Stimulated activated CD4-positive, alpha-beta T cell treated with anti-CD3 and anti-CD28 coated beads, Interleukin-2, amount 100 ng/mL, for 4 hours (primary cell): ENCODE data around the gene FBH1.

ENCODE experiments used
- DNase-seq: peaks from one replicate; pipeline ENCODE4 v3.0.0-alpha.2; 2020; ENCODE audit warnings: low read depth

The FBH1 gene

DNA sequence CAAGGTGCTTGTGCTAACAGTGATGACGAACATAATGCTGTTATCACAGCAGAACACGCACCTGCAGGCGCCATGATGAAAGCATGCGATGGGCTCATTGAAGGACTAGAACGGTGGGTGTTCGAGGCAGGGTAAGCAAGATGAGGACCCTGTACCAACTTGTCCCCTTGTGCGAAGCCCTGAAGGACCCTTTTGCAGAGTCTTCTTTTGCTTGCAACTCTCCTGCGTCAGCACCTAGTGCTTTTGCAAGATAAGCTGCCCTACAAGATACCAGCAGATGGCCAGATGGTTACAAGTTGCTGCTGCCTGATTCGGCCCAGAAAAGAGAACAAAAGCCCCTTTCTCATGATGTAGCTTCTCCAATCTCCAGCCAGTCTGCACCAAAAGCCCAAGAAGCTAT is 91.5 kb downstream of the FBH1 start:
- DNase-seq, result no peak

DNA sequence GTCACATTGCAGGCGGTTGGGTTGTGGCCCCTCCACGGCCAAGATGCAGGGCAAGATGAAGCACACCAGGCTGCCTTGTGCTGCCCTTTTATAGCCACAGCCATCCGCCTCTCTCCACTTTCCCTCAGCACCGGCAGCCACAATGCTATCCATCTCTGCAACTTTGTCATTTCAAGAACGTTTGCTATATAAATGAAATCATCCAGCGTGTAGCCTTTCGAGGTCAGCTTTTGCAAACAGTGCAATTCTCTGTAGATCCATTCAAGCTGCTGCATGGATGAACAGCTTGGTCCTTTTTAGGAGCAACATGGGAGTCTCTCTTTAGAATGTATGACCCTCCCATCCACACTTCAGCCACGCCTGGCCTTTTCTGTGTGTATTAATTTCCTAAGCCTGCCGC is 93.7 kb downstream of the FBH1 start:
- no peak for DNase-seq

DNA sequence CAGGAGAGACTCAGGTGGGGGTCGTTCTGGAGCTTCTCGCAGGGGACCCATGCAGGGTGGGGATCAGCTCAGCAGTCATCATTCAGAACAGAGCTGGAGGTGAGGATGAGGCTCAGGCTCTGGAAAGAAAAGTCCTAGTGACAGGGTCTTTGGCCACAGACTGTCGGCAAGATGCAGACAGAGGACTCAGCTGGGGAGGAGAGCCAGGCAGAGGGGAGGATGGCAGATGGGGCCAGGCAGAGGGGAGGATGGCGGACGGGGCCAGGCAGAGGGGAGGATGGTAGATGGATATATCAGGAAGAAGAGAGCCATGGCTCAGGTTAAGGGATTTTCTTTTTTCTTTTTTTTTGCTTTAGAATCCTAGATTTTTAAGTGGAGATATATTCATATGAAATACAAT is 95.0 kb downstream of the FBH1 start:
- no peak for DNase-seq
